GM12874 (cell line): Measurements from ENCODE around the gene TATDN3.

ENCODE experiments used
- CTCF ChIP-seq: IDR thresholded peaks from 2 replicates; pipeline ENCODE4 v1.5.1; 2011; ENCODE audit warnings: low read depth, mild to moderate bottlenecking, control low read depth, low read length, moderate library complexity; ENCODE audit not compliant: insufficient read depth

TATDN3 gene

GRCh38 chr1:212852105-212852688 is 60.5 kb downstream of the TATDN3 start:
- no peak for TF ChIP-seq CTCF

DNA sequence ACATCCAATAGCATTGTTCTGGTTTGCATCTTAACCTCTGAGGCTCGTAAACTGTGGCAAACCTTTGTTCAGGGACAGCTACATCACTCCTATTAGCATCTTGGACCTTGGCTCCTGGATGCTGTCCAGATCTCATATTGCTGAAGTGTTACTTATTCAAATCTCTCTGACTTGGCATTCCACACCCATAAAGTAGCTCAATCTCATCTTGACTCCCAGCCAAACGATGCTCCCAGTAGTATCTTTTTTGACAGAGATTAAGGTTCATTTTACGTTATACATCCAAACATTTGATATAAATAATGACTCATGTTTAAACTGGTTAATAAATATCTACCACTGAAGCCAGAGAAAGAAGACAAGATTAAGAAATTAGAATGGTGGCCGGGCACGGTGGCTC is 62.0 kb downstream of the TATDN3 start:
- no peak for TF ChIP-seq CTCF

GRCh38 chr1:212856755-212857154 is 65.1 kb downstream of the TATDN3 start:
- no peak for TF ChIP-seq CTCF

DNA sequence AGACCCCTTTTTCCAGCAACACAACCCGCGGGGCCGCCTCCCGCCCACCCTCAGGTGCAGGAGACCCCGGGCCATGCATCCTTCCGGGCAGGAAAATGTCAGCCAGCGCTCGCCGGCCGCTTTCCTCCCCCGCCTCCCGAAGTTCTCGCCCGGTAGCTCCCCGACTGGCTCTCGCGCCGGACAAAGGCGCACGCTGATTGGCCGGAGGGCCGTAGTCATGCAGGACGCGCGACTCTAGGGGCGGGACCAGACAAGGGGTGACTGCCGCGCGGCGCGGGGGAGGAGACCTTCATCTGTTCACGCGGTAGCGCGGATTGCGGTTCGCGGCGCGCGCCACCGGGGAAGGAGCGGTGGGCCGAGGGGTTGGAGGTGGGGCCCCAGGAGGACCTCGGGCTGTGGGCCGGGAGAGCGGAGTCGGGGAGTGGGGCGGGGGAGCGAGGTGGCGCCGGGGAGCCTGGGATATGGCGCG is 66.3 kb downstream of the TATDN3 start, which contains the start of gene FLVCR1:
Gene FLVCR1, plus strand, starts transcription at position 284 of the 469 bp plus-strand sequence. Its CDS starts 178 bp downstream, at position 462.
- no peak for TF ChIP-seq CTCF

DNA sequence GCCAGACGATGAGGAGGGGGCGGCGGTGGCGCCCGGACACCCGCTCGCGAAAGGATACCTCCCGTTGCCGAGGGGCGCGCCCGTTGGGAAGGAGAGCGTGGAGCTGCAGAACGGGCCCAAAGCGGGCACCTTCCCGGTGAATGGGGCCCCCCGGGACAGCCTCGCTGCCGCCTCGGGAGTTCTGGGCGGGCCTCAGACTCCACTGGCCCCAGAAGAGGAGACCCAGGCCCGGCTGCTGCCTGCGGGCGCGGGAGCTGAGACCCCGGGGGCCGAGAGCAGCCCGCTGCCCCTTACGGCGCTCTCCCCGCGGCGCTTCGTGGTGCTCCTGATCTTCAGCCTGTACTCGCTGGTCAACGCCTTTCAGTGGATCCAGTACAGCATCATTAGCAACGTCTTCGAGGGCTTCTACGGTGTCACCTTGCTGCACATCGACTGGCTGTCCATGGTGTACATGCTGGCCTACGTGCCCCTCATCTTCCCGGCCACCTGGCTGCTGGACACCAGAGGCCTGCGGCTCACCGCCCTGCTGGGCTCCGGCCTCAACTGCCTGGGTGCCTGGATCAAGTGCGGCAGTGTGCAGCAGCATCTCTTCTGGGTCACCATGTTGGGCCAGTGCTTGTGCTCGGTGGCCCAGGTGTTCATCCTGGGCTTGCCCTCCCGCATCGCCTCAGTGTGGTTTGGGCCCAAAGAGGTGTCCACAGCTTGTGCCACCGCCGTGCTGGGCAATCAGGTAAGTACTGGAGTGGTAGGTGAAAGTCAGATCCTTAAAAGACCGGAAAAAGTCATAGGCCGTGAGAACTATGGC is 67.0 kb downstream of the TATDN3 start:
- no peak for TF ChIP-seq CTCF

DNA sequence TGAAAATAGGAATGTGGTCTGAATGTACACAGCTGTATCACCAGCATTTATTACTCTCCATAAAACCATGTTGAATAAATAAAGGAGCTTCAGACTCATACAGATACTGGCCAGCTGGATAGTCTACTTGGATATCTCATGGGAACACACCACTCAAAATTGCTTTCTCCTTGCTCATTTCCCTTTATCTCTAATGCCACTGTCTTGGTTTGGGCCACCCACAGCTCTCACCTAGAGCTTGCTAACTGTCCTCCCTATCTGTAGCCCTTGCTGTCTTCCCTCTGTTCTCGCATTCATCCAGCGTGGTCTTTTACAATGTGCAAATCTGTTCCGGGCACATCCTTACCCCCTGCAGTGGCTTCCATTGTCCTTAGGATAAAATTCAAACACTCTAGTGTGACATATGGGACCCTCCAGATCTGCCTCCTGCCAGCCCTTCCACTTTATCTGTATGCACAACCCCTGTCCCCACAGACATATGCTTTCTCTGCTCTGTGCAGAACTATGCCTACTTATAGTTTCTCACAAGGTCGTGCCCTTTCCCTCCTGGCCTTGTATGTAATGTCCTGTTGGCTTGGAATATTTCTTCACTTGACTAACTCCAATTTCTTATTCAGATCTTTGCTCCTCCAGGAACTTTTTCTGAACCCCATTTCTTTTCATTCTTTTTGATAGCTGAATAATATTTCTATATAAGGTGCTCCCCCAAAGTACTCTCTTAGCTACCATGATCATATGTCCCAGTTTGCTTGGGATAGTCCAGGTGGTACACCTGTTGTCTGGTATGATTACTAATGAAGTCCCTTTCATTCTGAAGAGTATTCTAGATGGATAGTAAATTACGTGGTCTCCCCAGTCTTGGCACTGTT is 69.3 kb downstream of the TATDN3 start:
- TF ChIP-seq CTCF = no peak

- TF ChIP-seq CTCF = no peak
These were observed 70.5 kb downstream of the TATDN3 start for GRCh38 chr1:212862111-212862690.
